KMS-11 (cell line): ENCODE results near the gene ATP1A1.

Experiments
- H2AFZ ChIP-seq: fragments of 200-600 bp; sonication (generic); 2 replicates; pipeline ENCODE4 v1.6.1; 2016; ENCODE audit warnings: antibody characterized with exemption, mixed run types, low read depth
- H3K27ac ChIP-seq: fragments of 200-600 bp; sonication (generic); 2 replicates; pipeline ENCODE4 v1.6.1; 2016; ENCODE audit warnings: mild to moderate bottlenecking, mixed run types
- H3K27me3 ChIP-seq: fragments of 200-600 bp; sonication (generic); 2 replicates; pipeline ENCODE4 v1.6.1; 2017; ENCODE audit warnings: mild to moderate bottlenecking, low read depth, mixed run types, moderate library complexity; ENCODE audit not compliant: insufficient read depth
- H3K36me3 ChIP-seq: fragments of 200-600 bp; sonication (generic); 2 replicates; pipeline ENCODE4 v1.6.1; 2017; ENCODE audit warnings: mild to moderate bottlenecking, mixed run types; ENCODE audit not compliant: insufficient read depth
- H3K4me1 ChIP-seq: fragments of 200-600 bp; sonication (generic); 2 replicates; pipeline ENCODE4 v1.6.1; 2016; ENCODE audit warnings: mild to moderate bottlenecking, low read depth, mixed run types; ENCODE audit not compliant: poor library complexity, severe bottlenecking
- H3K4me2 ChIP-seq: fragments of 200-600 bp; sonication (generic); 2 replicates; pipeline ENCODE4 v1.7.0; 2016; ENCODE audit warnings: mild to moderate bottlenecking, mixed run types
- H3K4me3 ChIP-seq: fragments of 200-600 bp; sonication (generic); IDR thresholded peaks from 2 replicates; pipeline ENCODE4 v1.6.1; 2017; ENCODE audit warnings: low read depth, low read length, mixed read lengths; ENCODE audit not compliant: insufficient read depth
- H3K79me2 ChIP-seq: fragments of 200-600 bp; sonication (generic); 2 replicates; pipeline ENCODE4 v1.6.1; 2016; ENCODE audit warnings: low read depth, mixed run types; ENCODE audit not compliant: insufficient read depth
- H3K9ac ChIP-seq: fragments of 200-600 bp; sonication (generic); 2 replicates; pipeline ENCODE4 v1.6.1; 2016; ENCODE audit warnings: mild to moderate bottlenecking, mixed run types
- H4K20me1 ChIP-seq: fragments of 200-600 bp; sonication (generic); 2 replicates; pipeline ENCODE4 v1.6.1; 2016; ENCODE audit warnings: mild to moderate bottlenecking, mixed run types; ENCODE audit not compliant: insufficient read depth
- TF ChIP-seq, protein P1 (sequence below): fragments of 200-600 bp; sonication (generic); conservative IDR thresholded peaks from 2 replicates; pipeline ENCODE4 v1.6.1; 2017; ENCODE audit warnings: low read depth, mild to moderate bottlenecking, antibody characterized with exemption, low read length, moderate library complexity, mixed read lengths

ATP1A1 gene

DNA sequence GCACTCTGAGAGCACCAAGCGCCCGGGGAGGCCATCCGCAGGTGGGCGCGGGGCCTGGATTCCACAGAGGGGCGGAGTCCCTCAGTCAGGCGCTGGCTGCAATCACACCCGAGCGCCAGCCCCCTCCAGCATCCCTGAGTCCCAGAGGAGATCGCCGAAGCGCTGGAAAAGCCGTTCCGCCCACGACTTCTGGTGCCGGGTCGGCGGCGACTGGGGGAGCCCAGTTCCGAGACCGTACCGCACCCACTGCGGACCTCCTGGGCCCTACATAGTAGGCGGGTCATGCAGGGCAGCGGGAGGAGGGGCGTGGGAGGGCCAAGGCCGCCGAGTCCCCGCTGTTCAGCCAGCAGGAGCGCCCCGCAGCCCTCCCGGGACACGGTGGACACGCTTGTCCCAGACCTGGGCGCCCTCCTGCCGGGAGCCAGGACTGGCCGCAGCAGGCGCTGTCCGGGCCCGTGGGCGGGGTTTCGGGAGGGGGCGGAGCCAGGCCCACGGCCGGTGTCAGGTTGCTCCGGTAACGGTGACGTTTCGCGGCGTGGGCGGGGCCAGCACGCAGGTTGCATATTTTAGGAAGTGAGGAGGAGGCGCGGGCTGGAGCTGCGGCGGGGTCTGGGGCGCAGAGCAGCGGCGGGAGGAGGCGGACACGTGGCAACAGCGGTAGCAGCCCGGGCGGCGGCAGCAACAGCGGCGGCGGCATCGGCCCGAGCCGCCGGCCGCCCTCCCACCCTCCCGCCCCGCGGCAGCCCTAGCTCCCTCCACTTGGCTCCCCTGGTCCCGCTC lies at the start of gene ATP1A1:
Gene ATP1A1 (plus strand): TSS at position 594 of the 780 bp plus-strand sequence. CDS start 268 bp downstream, outside the sequence.
- peak within 1 kb of the TSS; percentile 75 for H3K27ac ChIP-seq
- no peaks in the 10 kb centered on the region for H3K36me3 ChIP-seq
- H3K27me3 ChIP-seq = no peaks in the 10 kb centered on the region
- H2AFZ ChIP-seq = peak within 1 kb of the TSS; percentile 71
- H3K9ac ChIP-seq = peak within 1 kb of the TSS; percentile 93
- peaks cover 28% of the 10 kb centered on the region for H3K4me1 ChIP-seq
- no peaks in the 10 kb centered on the region for H4K20me1 ChIP-seq
- peak within 1 kb of the TSS; percentile 98 for H3K4me2 ChIP-seq
- H3K4me3 ChIP-seq = peak within 1 kb of the TSS; percentile 50
- peaks cover 42% of the 10 kb centered on the region for H3K79me2 ChIP-seq
- TF ChIP-seq, protein P1, sequence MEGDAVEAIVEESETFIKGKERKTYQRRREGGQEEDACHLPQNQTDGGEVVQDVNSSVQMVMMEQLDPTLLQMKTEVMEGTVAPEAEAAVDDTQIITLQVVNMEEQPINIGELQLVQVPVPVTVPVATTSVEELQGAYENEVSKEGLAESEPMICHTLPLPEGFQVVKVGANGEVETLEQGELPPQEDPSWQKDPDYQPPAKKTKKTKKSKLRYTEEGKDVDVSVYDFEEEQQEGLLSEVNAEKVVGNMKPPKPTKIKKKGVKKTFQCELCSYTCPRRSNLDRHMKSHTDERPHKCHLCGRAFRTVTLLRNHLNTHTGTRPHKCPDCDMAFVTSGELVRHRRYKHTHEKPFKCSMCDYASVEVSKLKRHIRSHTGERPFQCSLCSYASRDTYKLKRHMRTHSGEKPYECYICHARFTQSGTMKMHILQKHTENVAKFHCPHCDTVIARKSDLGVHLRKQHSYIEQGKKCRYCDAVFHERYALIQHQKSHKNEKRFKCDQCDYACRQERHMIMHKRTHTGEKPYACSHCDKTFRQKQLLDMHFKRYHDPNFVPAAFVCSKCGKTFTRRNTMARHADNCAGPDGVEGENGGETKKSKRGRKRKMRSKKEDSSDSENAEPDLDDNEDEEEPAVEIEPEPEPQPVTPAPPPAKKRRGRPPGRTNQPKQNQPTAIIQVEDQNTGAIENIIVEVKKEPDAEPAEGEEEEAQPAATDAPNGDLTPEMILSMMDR = no peak

DNA sequence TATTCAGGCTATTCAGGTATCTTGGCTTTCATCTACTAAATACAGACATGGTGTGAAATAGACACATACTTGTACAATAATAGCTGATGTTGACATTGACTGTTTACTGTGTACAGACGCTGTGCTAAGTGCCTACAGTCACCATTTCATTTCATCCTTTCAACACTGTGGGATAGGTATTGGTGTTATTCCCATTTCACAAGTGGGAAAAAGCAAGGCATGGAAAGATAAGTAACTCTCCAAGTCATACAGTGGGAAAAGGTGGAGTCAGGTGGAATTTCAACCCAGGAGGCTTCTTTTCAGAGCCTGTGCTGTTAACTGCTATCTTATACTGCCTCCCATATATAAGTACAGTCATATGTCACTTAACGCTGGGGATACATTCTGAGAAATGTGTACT lies 49.6 kb upstream of the ATP1A1 start:
- Histone ChIP-seq H2AFZ (no peak overlapping the region), H3K4me2 (no peak overlapping the region), H3K27ac (no peak overlapping the region), H3K9ac (no peak overlapping the region), H3K27me3 (no peaks in the 10 kb centered on the region), H3K4me3 (no peak overlapping the region), H3K36me3 (no peaks in the 10 kb centered on the region), H4K20me1 (no peaks in the 10 kb centered on the region), H3K4me1 (peaks cover 43% of the 10 kb centered on the region), H3K79me2 (no peaks in the 10 kb centered on the region)
- TF ChIP-seq, protein P1 = no peak

DNA sequence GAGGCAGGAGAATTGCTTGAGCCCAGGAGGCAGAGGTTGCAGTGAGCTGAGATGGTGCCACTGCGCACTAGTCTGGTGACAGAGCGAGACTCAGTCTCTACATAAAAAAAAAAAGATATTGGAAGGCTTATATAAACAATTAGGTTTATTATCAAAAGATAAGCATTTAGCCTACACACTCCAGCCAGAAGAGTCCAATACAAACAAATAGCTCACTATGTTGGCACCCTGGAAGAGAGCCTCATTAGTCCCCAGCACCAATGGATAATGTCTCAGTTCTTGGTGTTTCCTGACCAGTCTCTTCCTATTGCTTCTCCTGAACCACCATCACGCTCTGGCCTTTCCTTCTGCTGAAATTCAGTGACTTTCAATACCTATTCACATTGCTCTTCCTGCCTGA lies 48.6 kb upstream of the ATP1A1 start:
- H2AFZ ChIP-seq = no peak overlapping the region
- no peaks in the 10 kb centered on the region for H3K79me2 ChIP-seq
- H3K4me2 ChIP-seq = no peak overlapping the region
- no peak overlapping the region for H3K27ac ChIP-seq
- peaks cover 52% of the 10 kb centered on the region for H3K4me1 ChIP-seq
- H3K36me3 ChIP-seq = no peaks in the 10 kb centered on the region
- TF ChIP-seq, protein P1 = no peak
- no peaks in the 10 kb centered on the region for H3K27me3 ChIP-seq
- H3K4me3 ChIP-seq = no peak overlapping the region
- H3K9ac ChIP-seq = no peak overlapping the region
- H4K20me1 ChIP-seq = no peaks in the 10 kb centered on the region

DNA sequence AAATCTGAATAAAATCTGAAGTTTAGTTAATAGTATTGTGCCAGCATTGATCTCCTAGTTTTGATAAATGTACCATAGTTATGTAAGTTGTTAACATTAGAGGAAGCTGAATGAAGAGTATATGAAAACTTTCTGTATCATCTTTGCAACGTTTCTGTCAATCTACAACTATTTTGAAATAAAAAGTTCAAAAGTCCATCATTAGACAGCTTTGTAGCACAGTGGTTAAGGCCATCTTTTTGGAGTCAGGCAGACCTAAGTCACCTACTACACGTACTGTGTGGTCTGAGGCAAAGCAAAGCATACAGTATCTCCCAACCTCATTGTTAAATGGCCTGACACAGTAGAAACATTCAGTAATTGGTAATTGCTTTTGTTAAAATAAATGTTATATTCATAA lies 47.9 kb upstream of the ATP1A1 start:
- Histone ChIP-seq H3K36me3 (no peaks in the 10 kb centered on the region), H3K27me3 (no peaks in the 10 kb centered on the region), H3K79me2 (no peaks in the 10 kb centered on the region), H3K27ac (no peak overlapping the region), H3K4me1 (peaks cover 59% of the 10 kb centered on the region), H3K4me3 (no peak overlapping the region), H4K20me1 (no peaks in the 10 kb centered on the region), H3K9ac (no peak overlapping the region), H3K4me2 (no peak overlapping the region), H2AFZ (no peak overlapping the region)
- TF ChIP-seq, protein P1 = no peak
